ENCODE results near the gene DLL4.

- TF ChIP-seq CTCF (IDR thresholded peaks at IDR 0.05), result no peak
- no peak for TF ChIP-seq POLR2A (IDR thresholded peaks at IDR 0.05)
Observed at GRCh38 chr15:40899536-40900207, 29.5 kb upstream of the DLL4 start.
